Osteoblast (primary cell): ENCODE measurements around the gene NEUROD4. TPM values are rescaled to one million over a fixed set of nuclear protein-coding genes. Genes with fewer than 3 reads are reported as not detected.

Experiments
- DNase-seq: peaks from one replicate; pipeline ENCODE4 v3.0.0; 2011; ENCODE audit warnings: low spot score, mixed read lengths; ENCODE audit not compliant: insufficient read length; ENCODE audit errors: missing footprints
- H2AFZ ChIP-seq: 2 replicates; pipeline ENCODE4 v1.6.0; 2011; ENCODE audit warnings: mild to moderate bottlenecking, low read length
- H3K27ac ChIP-seq: 2 replicates; pipeline ENCODE4 v1.5.1; 2011; ENCODE audit warnings: mild to moderate bottlenecking, low read depth, low read length, moderate library complexity
- H3K27me3 ChIP-seq: 2 replicates; pipeline ENCODE4 v1.6.0; 2012; ENCODE audit warnings: mild to moderate bottlenecking, control low read depth, inconsistent platforms, low read length, moderate library complexity; ENCODE audit not compliant: insufficient read depth
- H3K36me3 ChIP-seq: 2 replicates; pipeline ENCODE4 v1.5.1; 2011; ENCODE audit warnings: mild to moderate bottlenecking, low read length, control low read depth, moderate library complexity; ENCODE audit not compliant: insufficient read depth
- H3K4me1 ChIP-seq: 2 replicates; pipeline ENCODE4 v1.5.1; 2011; ENCODE audit warnings: mild to moderate bottlenecking, low read length, control low read depth, moderate library complexity; ENCODE audit not compliant: insufficient read depth
- H3K4me2 ChIP-seq: 2 replicates; pipeline ENCODE4 v1.6.0; 2011; ENCODE audit warnings: mild to moderate bottlenecking, low read length; ENCODE audit not compliant: insufficient read depth
- H3K4me3 ChIP-seq: fragments of 200-600 bp; sonication (generic); 3 replicates; pipeline ENCODE4 v1.5.1; 2012; ENCODE audit warnings: mild to moderate bottlenecking, low read length, inconsistent platforms; ENCODE audit not compliant: insufficient read depth
- H3K79me2 ChIP-seq: 2 replicates; pipeline ENCODE4 v1.6.0; 2012; ENCODE audit warnings: mild to moderate bottlenecking, low read length, control low read depth, inconsistent platforms; ENCODE audit not compliant: insufficient read depth
- H3K9me3 ChIP-seq: 2 replicates; pipeline ENCODE4 v1.5.1; 2011; ENCODE audit warnings: low read depth, low read length, control low read depth
- H4K20me1 ChIP-seq: 2 replicates; pipeline ENCODE4 v1.6.0; 2012; ENCODE audit warnings: mild to moderate bottlenecking, low read length, control low read depth; ENCODE audit not compliant: insufficient read depth
- total RNA-seq: library from RNA; depleted of rRNA; stranded (reverse); fragments of >200 nt; gene quantifications from 2 replicates; pipeline ENCODE4 v1.2.3, GENCODE V29; 2012
- TF ChIP-seq, protein P1 (sequence below): IDR thresholded peaks from 2 replicates; pipeline ENCODE4 v1.5.1; 2011; ENCODE audit warnings: mild to moderate bottlenecking, low read depth, low read length, moderate library complexity; ENCODE audit errors: extremely low read depth

The NEUROD4 gene
- total RNA-seq, 1 donor, result not detected

DNA sequence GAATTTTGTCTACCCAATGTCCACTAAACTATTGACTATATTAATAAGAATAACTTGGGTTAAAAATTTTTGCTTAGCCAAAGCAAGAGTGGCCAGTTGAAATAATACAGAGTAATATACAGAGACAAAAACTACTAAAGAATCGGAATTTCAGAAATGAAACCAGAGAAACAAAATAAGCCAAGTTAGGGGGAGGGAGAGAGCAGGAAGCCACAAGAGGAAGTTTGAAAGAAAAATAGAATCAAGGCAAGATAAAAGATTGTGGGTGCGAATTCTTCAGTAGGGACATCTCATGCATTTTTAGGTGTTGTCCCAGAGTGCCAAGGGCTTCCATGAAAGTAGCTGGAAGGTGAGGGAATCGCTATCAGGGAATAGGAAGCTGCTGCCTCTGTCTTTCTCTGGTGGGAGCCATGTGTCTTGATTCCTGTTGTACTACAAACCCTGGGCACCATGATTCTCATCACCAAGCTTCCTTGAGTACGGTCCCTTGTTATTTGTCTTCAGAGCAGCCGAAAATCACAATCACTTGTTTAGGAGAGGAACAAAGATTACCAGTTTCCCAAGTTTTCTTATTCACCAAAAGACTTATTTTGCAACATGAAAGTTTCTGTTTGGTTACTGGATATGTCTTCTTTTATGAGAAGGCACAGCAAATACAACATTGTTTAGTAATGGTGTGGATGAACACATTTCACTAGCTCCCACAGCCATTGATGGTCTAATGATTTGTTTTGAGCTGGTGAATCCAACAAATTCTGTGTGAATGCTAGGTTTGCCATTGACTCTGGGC, 16.7 kb downstream of the NEUROD4 start:
- Histone ChIP-seq H4K20me1 (no peaks in the 10 kb centered on the region), H3K79me2 (no peaks in the 10 kb centered on the region), H3K36me3 (no peaks in the 10 kb centered on the region), H3K4me1 (no peaks in the 10 kb centered on the region), H3K4me3 (no peak overlapping the region), H3K4me2 (no peak overlapping the region), H3K27me3 (peaks cover 3% of the 10 kb centered on the region), H2AFZ (no peak overlapping the region), H3K27ac (no peak overlapping the region), H3K9me3 (no peaks in the 10 kb centered on the region)
- no peak for DNase-seq
- TF ChIP-seq, protein P1, sequence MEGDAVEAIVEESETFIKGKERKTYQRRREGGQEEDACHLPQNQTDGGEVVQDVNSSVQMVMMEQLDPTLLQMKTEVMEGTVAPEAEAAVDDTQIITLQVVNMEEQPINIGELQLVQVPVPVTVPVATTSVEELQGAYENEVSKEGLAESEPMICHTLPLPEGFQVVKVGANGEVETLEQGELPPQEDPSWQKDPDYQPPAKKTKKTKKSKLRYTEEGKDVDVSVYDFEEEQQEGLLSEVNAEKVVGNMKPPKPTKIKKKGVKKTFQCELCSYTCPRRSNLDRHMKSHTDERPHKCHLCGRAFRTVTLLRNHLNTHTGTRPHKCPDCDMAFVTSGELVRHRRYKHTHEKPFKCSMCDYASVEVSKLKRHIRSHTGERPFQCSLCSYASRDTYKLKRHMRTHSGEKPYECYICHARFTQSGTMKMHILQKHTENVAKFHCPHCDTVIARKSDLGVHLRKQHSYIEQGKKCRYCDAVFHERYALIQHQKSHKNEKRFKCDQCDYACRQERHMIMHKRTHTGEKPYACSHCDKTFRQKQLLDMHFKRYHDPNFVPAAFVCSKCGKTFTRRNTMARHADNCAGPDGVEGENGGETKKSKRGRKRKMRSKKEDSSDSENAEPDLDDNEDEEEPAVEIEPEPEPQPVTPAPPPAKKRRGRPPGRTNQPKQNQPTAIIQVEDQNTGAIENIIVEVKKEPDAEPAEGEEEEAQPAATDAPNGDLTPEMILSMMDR, result no peak

DNA sequence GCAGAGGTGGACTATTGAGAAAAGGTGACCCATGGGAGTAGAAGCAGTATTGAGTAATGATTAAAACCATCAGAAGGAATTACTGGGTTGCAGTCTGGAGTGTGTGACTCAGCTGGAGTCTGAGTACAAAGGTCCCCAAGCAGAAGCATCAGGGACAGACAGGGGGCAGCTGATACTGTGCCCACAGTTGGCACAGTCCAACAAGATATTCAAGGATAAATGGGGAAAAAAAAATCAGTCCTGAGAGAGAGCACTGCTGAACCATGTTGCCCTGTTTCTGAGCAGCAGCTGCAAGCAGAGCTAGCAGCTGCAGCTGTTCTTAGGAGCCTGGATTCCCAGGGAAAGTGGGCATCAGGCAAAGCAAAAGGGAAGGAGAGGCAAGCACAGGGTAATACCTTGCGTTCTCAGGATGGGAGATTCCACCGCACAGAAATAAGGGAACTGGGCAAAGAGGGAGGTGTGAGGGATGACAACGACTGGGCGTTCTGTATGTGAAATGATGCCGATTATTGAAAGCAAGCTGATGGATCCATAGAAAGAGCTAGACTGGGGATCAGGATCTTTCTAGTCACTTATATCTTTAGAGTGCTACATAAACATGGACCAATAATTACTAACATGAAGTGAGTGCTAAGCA, 17.7 kb downstream of the NEUROD4 start:
- no peak overlapping the region for H3K27ac ChIP-seq
- H3K4me3 ChIP-seq, result no peak overlapping the region
- H4K20me1 ChIP-seq, result no peaks in the 10 kb centered on the region
- peaks cover 3% of the 10 kb centered on the region for H3K27me3 ChIP-seq
- H3K36me3 ChIP-seq, result no peaks in the 10 kb centered on the region
- H3K9me3 ChIP-seq, result no peaks in the 10 kb centered on the region
- no peak for DNase-seq
- TF ChIP-seq, protein P1, result no peak
- H3K4me2 ChIP-seq, result no peak overlapping the region
- no peaks in the 10 kb centered on the region for H3K4me1 ChIP-seq
- no peak overlapping the region for H2AFZ ChIP-seq
- H3K79me2 ChIP-seq, result no peaks in the 10 kb centered on the region

DNA sequence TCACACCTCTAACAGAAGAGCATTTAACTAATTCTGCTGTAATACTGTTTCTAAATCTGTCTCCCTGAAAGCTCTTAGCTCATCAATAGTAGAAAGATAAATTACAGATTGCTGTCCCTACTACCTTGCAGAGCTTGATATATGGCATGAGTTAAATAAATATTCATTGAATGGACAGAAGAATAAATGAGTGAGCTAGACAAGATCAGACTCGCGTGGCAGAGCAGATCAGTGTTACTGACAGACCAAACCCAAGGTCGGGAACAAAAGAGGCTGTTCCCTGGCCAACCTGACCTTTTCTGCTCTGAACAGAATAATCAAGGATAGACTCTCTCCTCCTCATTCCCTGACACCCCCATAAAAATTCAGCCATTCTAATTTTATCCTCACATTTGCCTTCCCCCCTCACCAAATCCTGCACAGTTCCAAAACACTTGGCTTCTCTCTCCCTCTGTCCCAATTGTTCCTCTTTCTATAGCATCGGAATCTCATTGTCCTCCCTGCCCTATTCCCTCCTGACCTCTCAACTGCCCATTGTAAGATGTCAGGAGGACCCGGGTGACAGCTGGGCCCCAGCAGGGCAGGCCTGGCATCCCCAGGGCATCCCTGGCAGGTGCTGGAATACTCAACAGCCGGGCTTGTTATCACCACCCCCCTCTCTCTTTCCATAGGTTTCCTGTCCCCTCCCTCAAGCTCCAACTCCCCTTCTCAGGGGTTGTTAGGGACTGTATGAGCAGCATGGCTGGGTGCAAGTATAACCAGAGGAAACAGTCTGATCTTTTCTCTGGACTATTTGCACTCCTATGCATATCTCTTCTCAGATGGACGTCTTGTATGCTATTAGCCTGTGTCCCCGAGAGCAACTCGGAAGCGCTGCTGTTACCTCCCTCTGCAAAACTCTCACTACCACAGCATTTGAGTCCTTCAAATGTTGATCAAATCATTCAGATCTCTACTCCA, 19.9 kb downstream of the NEUROD4 start:
- TF ChIP-seq, protein P1, result no peak
- H3K79me2 ChIP-seq, result no peaks in the 10 kb centered on the region
- no peak overlapping the region for H3K4me2 ChIP-seq
- peaks cover 3% of the 10 kb centered on the region for H3K27me3 ChIP-seq
- H3K36me3 ChIP-seq, result no peaks in the 10 kb centered on the region
- no peak overlapping the region for H3K27ac ChIP-seq
- no peak overlapping the region for H3K4me3 ChIP-seq
- no peak overlapping the region for H2AFZ ChIP-seq
- no peaks in the 10 kb centered on the region for H3K4me1 ChIP-seq
- no peaks in the 10 kb centered on the region for H4K20me1 ChIP-seq
- no peaks in the 10 kb centered on the region for H3K9me3 ChIP-seq
- DNase-seq, result no peak
